Measurements from ENCODE around the gene FTSJ1.
"Not testable (repeated sequence)": the region's sequence is repeated elsewhere in the genome, so short reads cannot be mapped to it uniquely, and the experiment has no call there.

DNA sequence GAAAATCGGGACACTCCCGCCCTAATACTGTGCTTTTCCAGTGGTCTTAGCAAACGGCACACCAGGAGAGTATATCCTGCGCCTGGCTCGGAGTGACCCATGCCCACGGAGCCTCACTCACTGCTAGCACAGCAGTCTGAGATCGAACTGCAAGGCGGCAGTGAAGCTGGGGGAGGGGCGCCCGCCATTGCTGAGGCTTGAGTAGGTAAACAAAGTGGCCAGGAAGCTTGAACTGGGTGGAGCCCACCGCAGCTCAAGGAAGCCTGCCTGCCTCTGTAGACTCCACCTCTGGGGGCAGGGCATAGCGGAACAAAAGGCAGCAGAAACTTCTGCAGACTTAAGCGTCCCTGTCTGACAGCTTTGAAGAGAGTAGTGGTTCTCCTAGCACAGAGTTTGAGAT, 42.3 kb upstream of the FTSJ1 start:
- TF ChIP-seq JUND (IDR thresholded peaks at IDR 0.05); EGR1 (IDR thresholded peaks at IDR 0.05; ENCODE audit: low read depth in 2 of 2); TAF1 (conservative IDR thresholded peaks at IDR 0.05); YY1 (IDR thresholded peaks at IDR 0.05); CTCF (IDR thresholded peaks at IDR 0.05; ENCODE audit: low read depth, low read length, missing input control); ATF3 (IDR thresholded peaks at IDR 0.05); RXRA (IDR thresholded peaks at IDR 0.05); HNF4G (IDR thresholded peaks at IDR 0.05); SP1 (IDR thresholded peaks at IDR 0.05); REST (IDR thresholded peaks at IDR 0.05); RAD21 (IDR thresholded peaks at IDR 0.05): not testable (repeated sequence)
- TF ChIP-seq, protein P1, sequence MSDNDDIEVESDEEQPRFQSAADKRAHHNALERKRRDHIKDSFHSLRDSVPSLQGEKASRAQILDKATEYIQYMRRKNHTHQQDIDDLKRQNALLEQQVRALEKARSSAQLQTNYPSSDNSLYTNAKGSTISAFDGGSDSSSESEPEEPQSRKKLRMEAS (IDR thresholded peaks at IDR 0.05), result not testable (repeated sequence)

Measured in liver (tissue), 3 donors.